ENCODE measurements around the gene SLC25A29.
"Not testable (repeated sequence)": the region's sequence is repeated elsewhere in the genome, so short reads cannot be mapped to it uniquely, and the experiment has no call there.

SLC25A29 gene

DNA sequence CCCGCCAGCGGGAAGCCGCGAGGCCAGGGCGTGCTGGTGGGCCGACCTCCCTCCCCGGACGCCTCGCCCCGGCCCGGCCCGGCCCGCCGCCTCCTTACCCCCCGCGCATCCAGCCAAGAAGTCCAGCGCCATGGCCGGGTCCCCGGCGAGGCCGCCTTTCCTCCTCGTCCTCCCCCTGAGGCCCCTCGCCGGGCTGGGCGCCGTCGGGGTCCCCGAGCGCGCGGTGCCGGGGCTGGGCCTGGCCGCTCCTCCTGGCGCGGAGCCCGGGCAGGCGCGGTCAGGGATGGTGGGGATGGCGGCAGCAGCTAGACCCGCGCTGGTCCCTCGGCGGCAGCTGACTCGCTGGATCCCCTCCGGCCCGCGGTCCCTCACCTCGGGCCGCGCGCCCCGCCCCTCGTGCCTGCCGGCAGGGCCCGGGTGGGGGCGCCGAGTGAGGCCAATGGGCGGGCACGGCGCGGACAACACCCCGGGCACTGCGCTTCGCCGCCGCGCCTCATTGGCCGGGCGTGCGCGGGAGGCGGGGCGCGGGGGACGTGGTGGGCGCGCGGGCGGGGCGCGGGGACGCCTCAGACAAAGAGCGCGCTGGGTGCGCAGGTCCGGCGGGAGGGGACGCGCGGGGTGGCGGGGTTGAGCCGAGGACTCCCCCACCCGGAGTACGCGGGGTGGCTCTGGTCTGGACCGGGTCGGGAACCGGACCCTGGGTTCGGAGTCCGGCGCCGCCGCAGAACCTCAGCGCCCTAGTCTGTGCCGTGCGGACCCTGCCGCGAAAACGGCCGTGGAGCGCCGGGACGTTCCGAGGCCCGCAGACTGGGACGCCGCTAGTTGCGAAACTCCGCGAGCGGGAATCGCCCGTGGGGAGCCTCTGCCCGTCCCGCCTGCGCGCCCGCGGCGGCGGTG lies at the start of gene SLC25A29:
SLC25A29 (minus strand) TSS at position 344 of the 897 bp plus-strand sequence; CDS start at position 132, 212 bp downstream.
- DNase-seq (ENCODE audit: low spot score): peak; percentile 87
- Mint-ChIP-seq H3K27ac (no peak within 1 kb of the TSS), H3K27me3 (ENCODE audit: low read depth) (peaks cover 18% of the 10 kb centered on the region), H3K36me3 (ENCODE audit: low read depth) (no peaks in the 10 kb centered on the region), H3K4me3 (peak within 1 kb of the TSS; percentile 88), H3K9me3 (no peaks in the 10 kb centered on the region), H3K4me1 (ENCODE audit: low read depth) (peaks cover 25% of the 10 kb centered on the region)

DNA sequence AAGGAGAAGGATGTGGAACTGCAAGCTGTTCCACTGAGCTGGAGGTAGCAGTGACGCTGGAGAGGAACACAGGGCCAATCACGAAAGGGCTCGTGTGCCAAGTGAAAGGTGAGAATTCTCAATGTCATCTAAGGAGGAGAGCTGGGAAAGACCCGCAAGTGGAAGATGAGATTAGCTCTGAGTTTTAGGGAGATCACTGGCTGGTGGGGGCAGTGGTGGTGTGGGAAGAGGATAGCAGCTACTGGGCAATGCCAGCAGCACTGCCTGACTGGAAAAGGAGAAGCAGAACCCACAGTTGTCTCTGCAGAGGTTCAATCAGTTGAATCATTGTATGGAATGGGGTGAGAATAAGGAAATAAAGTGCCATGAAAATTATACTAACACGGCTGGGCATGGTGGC lies 44.7 kb upstream of the SLC25A29 start:
- Mint-ChIP-seq H3K36me3 (ENCODE audit: low read depth) (peaks cover 66% of the 10 kb centered on the region), H3K27me3 (ENCODE audit: low read depth) (no peaks in the 10 kb centered on the region), H3K9me3 (no peaks in the 10 kb centered on the region), H3K27ac (no peak overlapping the region), H3K4me3 (no peak overlapping the region), H3K4me1 (ENCODE audit: low read depth) (peaks cover 3% of the 10 kb centered on the region)
- no peak for DNase-seq (ENCODE audit: low spot score)

DNA sequence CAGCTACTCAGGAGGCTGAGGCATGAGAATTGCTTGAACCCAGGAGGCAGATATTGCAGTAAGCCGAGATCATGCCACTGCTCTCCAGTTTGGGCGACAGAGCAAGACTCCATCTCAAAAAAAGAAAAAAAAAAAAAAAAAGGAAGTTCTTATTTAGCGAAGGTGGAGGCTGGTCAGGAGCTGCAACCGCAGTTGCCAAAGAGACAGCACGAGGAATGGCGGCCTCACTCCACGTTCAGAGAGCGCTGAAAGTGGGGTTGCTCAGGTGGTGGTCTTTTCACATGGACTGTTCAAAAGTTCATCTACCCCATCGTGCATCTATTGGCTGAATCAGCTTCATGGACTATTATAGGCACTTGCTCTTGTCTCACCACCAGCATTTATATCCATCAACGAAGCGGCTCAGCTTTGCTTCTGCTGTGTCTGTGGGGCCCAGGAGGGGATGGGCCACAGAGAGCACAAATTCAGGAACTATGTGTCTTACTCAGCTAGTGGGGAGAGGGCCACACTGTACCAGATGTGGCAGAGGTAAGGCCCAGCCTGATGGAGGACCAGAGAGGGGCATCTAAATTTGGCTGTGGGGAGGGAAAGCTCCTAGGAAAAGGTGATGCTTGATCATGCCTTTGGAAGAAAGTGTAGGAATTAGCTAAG lies 44.2 kb upstream of the SLC25A29 start:
- Mint-ChIP-seq H3K27me3 (ENCODE audit: low read depth) (no peaks in the 10 kb centered on the region), H3K4me1 (ENCODE audit: low read depth) (peaks cover 3% of the 10 kb centered on the region), H3K9me3 (no peaks in the 10 kb centered on the region), H3K36me3 (ENCODE audit: low read depth) (peaks cover 64% of the 10 kb centered on the region), H3K27ac (peak overlapping the region; percentile 29), H3K4me3 (no peak overlapping the region)
- DNase-seq (ENCODE audit: low spot score): no peak

DNA sequence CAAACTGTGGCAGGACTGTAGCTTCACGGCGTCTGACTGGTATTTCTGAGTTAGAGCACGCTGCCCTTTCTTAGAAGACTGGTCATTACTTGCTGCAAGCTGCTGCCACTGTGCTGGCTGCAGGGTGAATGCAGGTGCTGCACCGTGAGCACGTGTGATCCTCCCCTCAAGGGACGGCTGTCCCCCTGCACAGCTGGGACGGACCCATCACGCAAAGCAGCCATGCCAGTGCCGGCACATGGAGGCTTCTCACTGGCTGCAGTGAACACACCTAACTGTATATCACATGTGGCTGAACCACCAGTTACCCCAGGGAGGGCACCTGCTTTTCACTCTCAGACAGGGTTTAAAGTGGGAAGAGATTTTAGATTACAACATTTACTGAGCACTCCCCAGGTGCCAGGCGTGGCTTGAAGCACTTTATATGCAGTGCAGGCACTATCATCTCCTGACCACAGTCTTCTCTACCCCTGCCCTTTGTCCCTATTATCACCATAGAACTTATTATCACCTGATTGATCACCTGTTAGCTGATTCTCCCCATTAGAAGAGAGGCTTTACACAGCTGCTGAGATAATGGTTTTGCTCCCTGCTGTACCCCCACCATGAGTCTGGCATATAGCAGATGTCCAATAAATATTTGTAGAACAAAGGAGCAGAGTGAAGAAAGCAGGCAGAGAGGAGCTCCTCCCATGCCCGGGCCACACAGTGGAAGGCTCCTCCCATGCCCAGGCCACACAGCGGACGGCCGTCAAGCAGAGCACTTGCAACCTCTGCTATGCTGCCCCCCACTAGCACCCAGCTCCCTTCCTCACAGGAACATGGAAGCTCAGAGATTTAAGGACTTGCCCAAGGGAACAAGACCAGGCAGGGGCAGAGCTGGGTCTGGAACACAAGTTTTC lies 42.8 kb upstream of the SLC25A29 start:
- Mint-ChIP-seq H3K27ac (no peak overlapping the region), H3K4me1 (ENCODE audit: low read depth) (no peaks in the 10 kb centered on the region), H3K27me3 (ENCODE audit: low read depth) (no peaks in the 10 kb centered on the region), H3K4me3 (no peak overlapping the region), H3K9me3 (no peaks in the 10 kb centered on the region), H3K36me3 (ENCODE audit: low read depth) (peaks cover 53% of the 10 kb centered on the region)
- DNase-seq (ENCODE audit: low spot score): no peak

DNA sequence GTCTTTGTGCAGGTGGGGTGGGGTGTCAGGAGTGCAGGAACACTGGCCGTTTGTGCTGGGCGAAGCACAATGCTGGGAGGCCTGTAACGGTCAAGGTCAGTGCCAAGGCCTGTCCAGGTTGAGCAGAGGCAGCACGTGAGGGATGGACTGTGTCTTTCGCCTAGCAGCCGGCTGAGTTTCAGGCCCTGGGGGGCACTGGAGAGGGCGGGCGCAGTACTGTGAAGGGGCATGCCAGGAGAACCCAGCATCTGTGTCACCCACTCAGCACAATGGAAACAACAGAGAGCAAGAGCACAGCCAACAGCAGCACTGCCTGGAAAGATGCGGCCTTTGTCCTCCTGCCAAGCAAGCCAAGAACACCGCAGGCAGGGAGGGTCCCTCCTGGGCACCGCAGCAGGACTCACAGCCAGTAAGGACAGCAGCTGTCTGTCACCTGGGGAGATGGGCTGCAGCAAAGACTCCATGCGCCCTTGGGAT lies 42.0 kb upstream of the SLC25A29 start:
- Mint-ChIP-seq H3K27me3 (ENCODE audit: low read depth) (no peaks in the 10 kb centered on the region), H3K4me1 (ENCODE audit: low read depth) (no peaks in the 10 kb centered on the region), H3K9me3 (no peaks in the 10 kb centered on the region), H3K27ac (no peak overlapping the region), H3K4me3 (no peak overlapping the region), H3K36me3 (ENCODE audit: low read depth) (peaks cover 52% of the 10 kb centered on the region)
- DNase-seq (ENCODE audit: low spot score): no peak

GRCh38 chr14:100346306-100347091 lies 40.3 kb upstream of the SLC25A29 start:
- Mint-ChIP-seq H3K27ac (no peak overlapping the region), H3K9me3 (no peaks in the 10 kb centered on the region), H3K4me1 (ENCODE audit: low read depth) (peaks cover 9% of the 10 kb centered on the region), H3K27me3 (ENCODE audit: low read depth) (no peaks in the 10 kb centered on the region), H3K36me3 (ENCODE audit: low read depth) (peaks cover 53% of the 10 kb centered on the region), H3K4me3 (no peak overlapping the region)
- DNase-seq (ENCODE audit: low spot score): no peak

DNA sequence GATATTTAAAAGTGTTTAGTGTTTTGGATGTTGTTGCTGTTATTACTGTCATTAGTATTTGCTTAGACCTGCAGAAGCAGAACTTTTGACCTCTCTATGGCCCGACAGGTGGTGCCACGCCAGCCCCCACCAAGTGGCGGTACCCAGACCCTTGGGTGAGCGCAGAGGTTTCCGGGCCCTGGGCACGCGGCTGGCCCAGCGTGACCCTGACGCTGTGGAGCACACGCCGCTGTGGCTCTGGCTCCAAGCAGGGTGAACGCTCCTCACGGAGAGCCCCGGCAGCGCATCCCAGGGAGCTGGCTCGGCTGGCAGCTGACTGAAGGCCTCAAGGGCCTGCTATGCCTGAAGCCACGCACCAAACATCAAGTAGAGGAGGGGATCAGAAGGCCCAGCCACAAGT lies 39.5 kb upstream of the SLC25A29 start:
- H3K27ac Mint-ChIP-seq: no peak overlapping the region
- DNase-seq (ENCODE audit: low spot score): no peak
- no peaks in the 10 kb centered on the region for H3K9me3 Mint-ChIP-seq
- H3K4me1 Mint-ChIP-seq (ENCODE audit: low read depth): peaks cover 16% of the 10 kb centered on the region
- no peak overlapping the region for H3K4me3 Mint-ChIP-seq
- no peaks in the 10 kb centered on the region for H3K27me3 Mint-ChIP-seq (ENCODE audit: low read depth)
- peaks cover 53% of the 10 kb centered on the region for H3K36me3 Mint-ChIP-seq (ENCODE audit: low read depth)

GRCh38 chr14:100344657-100345056 lies 38.4 kb upstream of the SLC25A29 start:
- H3K4me3 Mint-ChIP-seq; DNase-seq (ENCODE audit: low spot score); H3K27me3 Mint-ChIP-seq (ENCODE audit: low read depth); H3K27ac Mint-ChIP-seq; H3K9me3 Mint-ChIP-seq: not testable (repeated sequence)
- peaks cover 54% of the 10 kb centered on the region for H3K36me3 Mint-ChIP-seq (ENCODE audit: low read depth)
- peaks cover 18% of the 10 kb centered on the region for H3K4me1 Mint-ChIP-seq (ENCODE audit: low read depth)

GRCh38 chr14:100342826-100343225 lies 36.6 kb upstream of the SLC25A29 start:
- not testable (repeated sequence) for H3K27ac Mint-ChIP-seq; H3K27me3 Mint-ChIP-seq (ENCODE audit: low read depth); H3K9me3 Mint-ChIP-seq; H3K4me3 Mint-ChIP-seq; DNase-seq (ENCODE audit: low spot score)
- Mint-ChIP-seq H3K36me3 (ENCODE audit: low read depth) (peaks cover 50% of the 10 kb centered on the region), H3K4me1 (ENCODE audit: low read depth) (peaks cover 21% of the 10 kb centered on the region)

DNA sequence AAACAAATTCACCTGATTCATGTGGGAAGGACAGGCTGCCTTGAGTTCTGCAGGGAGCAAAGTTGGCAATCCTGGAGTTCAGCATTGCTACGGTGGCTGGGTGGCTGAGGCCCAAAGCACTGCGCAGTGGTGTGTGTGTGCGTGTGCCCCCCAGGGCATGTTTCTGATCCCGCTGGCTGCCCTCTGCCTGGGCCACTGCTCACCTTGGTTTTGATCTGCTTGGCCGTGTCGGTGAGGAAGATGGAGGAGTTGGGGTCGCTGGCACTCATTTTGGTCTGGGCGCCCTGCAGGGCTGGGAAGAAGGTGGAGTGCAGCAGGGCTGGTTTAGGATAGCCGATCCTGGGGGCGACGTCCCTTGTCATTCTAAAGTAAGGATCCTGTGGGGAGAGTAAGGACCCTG lies 36.0 kb upstream of the SLC25A29 start:
- no peak for DNase-seq (ENCODE audit: low spot score)
- H3K9me3 Mint-ChIP-seq: no peaks in the 10 kb centered on the region
- H3K36me3 Mint-ChIP-seq (ENCODE audit: low read depth): peaks cover 55% of the 10 kb centered on the region
- H3K4me1 Mint-ChIP-seq (ENCODE audit: low read depth): peaks cover 23% of the 10 kb centered on the region
- no peak overlapping the region for H3K4me3 Mint-ChIP-seq
- no peaks in the 10 kb centered on the region for H3K27me3 Mint-ChIP-seq (ENCODE audit: low read depth)
- H3K27ac Mint-ChIP-seq: no peak overlapping the region

DNA sequence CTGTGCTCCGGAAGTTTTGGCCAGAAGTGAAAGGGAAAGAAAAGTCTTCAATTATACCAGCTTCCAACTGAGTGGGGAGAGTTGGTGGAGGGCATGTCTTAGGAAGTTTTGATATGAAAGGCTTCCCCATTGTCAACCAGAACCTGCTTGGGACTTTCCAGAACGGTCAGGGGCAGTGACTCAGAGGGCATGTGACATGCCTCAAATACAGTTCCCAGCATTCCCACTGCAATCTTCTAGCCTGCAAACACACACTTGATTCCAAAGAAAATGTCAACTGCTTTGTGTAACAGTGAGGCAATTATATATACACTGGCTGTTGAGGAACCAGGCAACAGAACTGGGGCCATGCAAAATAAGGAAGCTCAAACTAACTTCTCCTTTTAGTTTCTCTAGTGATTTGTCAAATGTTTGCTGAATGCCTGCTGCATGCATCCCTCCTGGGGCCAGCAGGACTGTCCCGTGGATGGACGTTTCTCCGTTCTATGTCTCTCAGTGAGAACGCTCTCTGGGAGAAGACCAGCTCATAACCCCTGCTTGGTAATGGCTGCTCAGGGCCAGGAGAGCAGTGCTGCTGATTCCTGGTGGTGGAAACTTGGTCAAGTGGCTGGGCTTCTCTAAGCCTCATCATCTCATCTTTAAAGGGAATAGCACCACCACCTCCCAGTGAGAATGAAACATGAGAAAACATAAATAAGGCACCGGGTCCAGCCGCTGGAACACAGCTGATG lies 35.2 kb upstream of the SLC25A29 start:
- H3K36me3 Mint-ChIP-seq (ENCODE audit: low read depth): peaks cover 58% of the 10 kb centered on the region
- no peaks in the 10 kb centered on the region for H3K27me3 Mint-ChIP-seq (ENCODE audit: low read depth)
- no peaks in the 10 kb centered on the region for H3K9me3 Mint-ChIP-seq
- no peak overlapping the region for H3K4me3 Mint-ChIP-seq
- peak; percentile 36 for DNase-seq (ENCODE audit: low spot score)
- peaks cover 27% of the 10 kb centered on the region for H3K4me1 Mint-ChIP-seq (ENCODE audit: low read depth)
- peak overlapping the region; percentile 34 for H3K27ac Mint-ChIP-seq

- no peak for DNase-seq (ENCODE audit: low spot score)
- peaks cover 55% of the 10 kb centered on the region for H3K36me3 Mint-ChIP-seq (ENCODE audit: low read depth)
- no peak overlapping the region for H3K4me3 Mint-ChIP-seq
- no peaks in the 10 kb centered on the region for H3K27me3 Mint-ChIP-seq (ENCODE audit: low read depth)
- peaks cover 27% of the 10 kb centered on the region for H3K4me1 Mint-ChIP-seq (ENCODE audit: low read depth)
- no peaks in the 10 kb centered on the region for H3K9me3 Mint-ChIP-seq
- peak overlapping the region; percentile 69 for H3K27ac Mint-ChIP-seq
These were observed 34.2 kb upstream of the SLC25A29 start for GRCh38 chr14:100340423-100340813.

All from T-helper 2 cell treated with Interferon-gamma antibody and Interleukin-4, amounts not matched to agents 5 μg/mL and 100 μg/mL, for 36 hours (primary cell).